IMR-90 (cell line): Measurements from ENCODE around the gene MYH6. TPM values are rescaled to one million over a fixed set of nuclear protein-coding genes. Genes with fewer than 3 reads are reported as not detected.

Experiments used
- ATAC-seq: fragments of 200-7000 bp; cut with Tn5 transposase; 2 replicates; pipeline ENCODE4 v1.9.1; 2020; ENCODE audit warnings: low read depth, mild to moderate bottlenecking, moderate library complexity
- BruUV-seq: library from RNA; stranded (reverse); fragments of 400-500 nt; replicated peaks from 2 replicates; lab custom pipeline; 2021; lab: Mats Ljungman, UMichigan
- CTCF ChIA-PET: fragments of 300-600 bp; formaldehyde crosslinking; extraction: SDS; loops from one replicate; lab custom pipeline; 2021; ENCODE audit warnings: antibody characterized with exemption; lab: Yijun Ruan, JAX
- POLR2A ChIA-PET: fragments of 300-600 bp; sonication (Branson Sonifier 250); formaldehyde crosslinking; loops from one replicate; lab custom pipeline; 2022; ENCODE audit warnings: antibody characterized with exemption; ENCODE audit not compliant: unreplicated experiment; lab: Charles Lee
- DNase-seq: peaks from one replicate; pipeline ENCODE4 v3.0.0; 2013
- H2AFZ ChIP-seq: replicated peaks from 2 replicates; pipeline ENCODE3; 2013; ENCODE audit warnings: low read length, mild to moderate bottlenecking; ENCODE audit not compliant: poor library complexity
- H2AK5ac ChIP-seq: 2 replicates; pipeline ENCODE4 v1.6.1; 2013; ENCODE audit warnings: low read depth, low read length, inconsistent platforms
- H2AK9ac ChIP-seq: replicated peaks from 2 replicates; pipeline ENCODE3; 2013; ENCODE audit warnings: mild to moderate bottlenecking, low read depth, low read length, moderate library complexity; ENCODE audit not compliant: poor library complexity
- H2BK120ac ChIP-seq: 2 replicates; pipeline ENCODE4 v1.6.1; 2013; ENCODE audit warnings: low read depth, low read length, inconsistent platforms
- H2BK15ac ChIP-seq: 3 replicates; pipeline ENCODE4 v1.6.1; 2013; ENCODE audit warnings: low read depth, low read length, inconsistent platforms
- H2BK20ac ChIP-seq: 2 replicates; pipeline ENCODE4 v1.6.1; 2013; ENCODE audit warnings: low read depth, mild to moderate bottlenecking, inconsistent platforms, low read length, moderate library complexity
- H2BK5ac ChIP-seq: 2 replicates; pipeline ENCODE4 v1.6.1; 2013; ENCODE audit warnings: mild to moderate bottlenecking, low read depth, low read length, inconsistent platforms; ENCODE audit not compliant: poor library complexity, severe bottlenecking
- H3K14ac ChIP-seq: replicated peaks from 2 replicates; pipeline ENCODE4 v1.6.1; 2013; ENCODE audit warnings: low read depth, low read length, inconsistent platforms
- H3K18ac ChIP-seq: 2 replicates; pipeline ENCODE4 v1.6.1; 2013; ENCODE audit warnings: low read depth, low read length, control low read depth
- H3K23ac ChIP-seq: 2 replicates; pipeline ENCODE4 v1.6.1; 2013; ENCODE audit warnings: low read depth, low read length, inconsistent platforms
- H3K27ac ChIP-seq: 2 replicates; pipeline ENCODE4 v1.5.1; 2013; ENCODE audit warnings: mild to moderate bottlenecking, control low read depth, low read length; ENCODE audit not compliant: insufficient read depth
- H3K27me3 ChIP-seq: 2 replicates; pipeline ENCODE4 v1.6.1; 2013; ENCODE audit warnings: low read length; ENCODE audit not compliant: control insufficient read depth, insufficient read depth
- H3K36me3 ChIP-seq: 2 replicates; pipeline ENCODE4 v1.6.1; 2013; ENCODE audit warnings: low read length, mixed read lengths; ENCODE audit not compliant: control insufficient read depth, insufficient read depth
- H3K4ac ChIP-seq: 2 replicates; pipeline ENCODE4 v1.6.1; 2013; ENCODE audit warnings: low read depth, low read length, inconsistent platforms
- H3K4me1 ChIP-seq: 2 replicates; pipeline ENCODE4 v1.6.1; 2013; ENCODE audit warnings: low read length, mixed read lengths; ENCODE audit not compliant: control insufficient read depth, insufficient read depth
- H3K4me2 ChIP-seq: 2 replicates; pipeline ENCODE4 v1.6.1; 2013; ENCODE audit warnings: low read depth, mild to moderate bottlenecking, control low read depth, low read length, moderate library complexity
- H3K4me3 ChIP-seq: 2 replicates; pipeline ENCODE4 v1.5.1; 2013; ENCODE audit warnings: low read depth, mild to moderate bottlenecking, control low read depth, low read length, moderate library complexity; ENCODE audit not compliant: insufficient read depth
- H3K56ac ChIP-seq: 2 replicates; pipeline ENCODE4 v1.6.1; 2013; ENCODE audit warnings: low read length, inconsistent platforms; ENCODE audit not compliant: insufficient read depth; ENCODE audit errors: extremely low read depth
- H3K79me1 ChIP-seq, 2 experiments: 2 replicates each; pipeline ENCODE4 v1.6.1; 2013; ENCODE audit warnings: low read length in 2 of 2, inconsistent platforms in 1 of 2, low read depth in 1 of 2
- H3K9ac ChIP-seq: 2 replicates; pipeline ENCODE4 v1.6.1; 2013; ENCODE audit warnings: low read depth, low read length, control low read depth
- H3K9me1 ChIP-seq: 2 replicates; pipeline ENCODE4 v1.6.1; 2013; ENCODE audit warnings: low read length, inconsistent platforms; ENCODE audit not compliant: insufficient read depth
- H3K9me3 ChIP-seq: 2 replicates; pipeline ENCODE4 v1.6.1; 2013; ENCODE audit warnings: low read length; ENCODE audit not compliant: control insufficient read depth, insufficient read depth
- H4K20me1 ChIP-seq: 2 replicates; pipeline ENCODE4 v1.6.1; 2013; ENCODE audit warnings: low read length, inconsistent platforms; ENCODE audit not compliant: insufficient read depth
- H4K5ac ChIP-seq: 2 replicates; pipeline ENCODE4 v1.6.1; 2013; ENCODE audit warnings: mild to moderate bottlenecking, low read depth, low read length, control low read depth
- H4K8ac ChIP-seq, 2 experiments: 2 replicates each; pipeline ENCODE4 v1.6.1; 2013; ENCODE audit warnings: low read depth in 2 of 2, low read length in 2 of 2, control low read depth in 1 of 2, inconsistent platforms in 1 of 2
- H4K91ac ChIP-seq: 2 replicates; pipeline ENCODE4 v1.6.1; 2013; ENCODE audit warnings: low read depth, low read length, inconsistent platforms; ENCODE audit not compliant: insufficient read depth
- BHLHE40 ChIP-seq: fragments of 150-350 bp; IDR thresholded peaks from 2 replicates; pipeline ENCODE4 v1.6.1; 2016; ENCODE audit warnings: mild to moderate bottlenecking, low read depth, low read length
- CEBPB ChIP-seq: IDR thresholded peaks from 2 replicates; pipeline ENCODE4 v1.6.1; 2012; ENCODE audit warnings: low read depth, low read length, improper control_type of control experiment
- CHD1 ChIP-seq: IDR thresholded peaks from 2 replicates; pipeline ENCODE4 v1.6.1; 2012; ENCODE audit warnings: low read depth, low read length, improper control_type of control experiment
- FOS ChIP-seq: fragments of 150-350 bp; IDR thresholded peaks from 2 replicates; pipeline ENCODE4 v1.6.1; 2016; ENCODE audit warnings: low read depth, low read length
- MAFK ChIP-seq: IDR thresholded peaks from 2 replicates; pipeline ENCODE4 v1.6.1; 2012; ENCODE audit warnings: low read depth, low read length, improper control_type of control experiment
- MAZ ChIP-seq: IDR thresholded peaks from 2 replicates; pipeline ENCODE4 v1.6.1; 2012; ENCODE audit warnings: low read depth, mild to moderate bottlenecking, low read length, improper control_type of control experiment, moderate library complexity, borderline replicate concordance
- MXI1 ChIP-seq: IDR thresholded peaks from 2 replicates; pipeline ENCODE4 v1.6.1; 2012; ENCODE audit warnings: low read depth, mild to moderate bottlenecking, low read length, moderate library complexity, borderline replicate concordance
- NFE2L2 ChIP-seq: fragments of 150-350 bp; IDR thresholded peaks from 2 replicates; pipeline ENCODE4 v1.6.1; 2016; ENCODE audit warnings: low read depth, mild to moderate bottlenecking, low read length
- POLR2A ChIP-seq: IDR thresholded peaks from 2 replicates; pipeline ENCODE4 v1.6.1; 2012; ENCODE audit warnings: mild to moderate bottlenecking, low read depth, low read length
- RAD21 ChIP-seq: IDR thresholded peaks from 2 replicates; pipeline ENCODE4 v1.6.1; 2012; ENCODE audit warnings: low read length, improper control_type of control experiment
- RCOR1 ChIP-seq: IDR thresholded peaks from 2 replicates; pipeline ENCODE4 v1.6.1; 2012; ENCODE audit warnings: mild to moderate bottlenecking, low read length, improper control_type of control experiment; ENCODE audit not compliant: insufficient replicate concordance
- RFX5 ChIP-seq: IDR thresholded peaks from 2 replicates; pipeline ENCODE4 v1.8.0; 2012; ENCODE audit warnings: low read depth, mild to moderate bottlenecking, low read length, moderate library complexity
- SMC3 ChIP-seq: fragments of 150-350 bp; IDR thresholded peaks from 2 replicates; pipeline ENCODE4 v1.6.1; 2016; ENCODE audit warnings: low read depth, mild to moderate bottlenecking, antibody characterized with exemption, low read length, moderate library complexity
- WGBS, 2 experiments: methylation state at CpG; one replicate each; pipeline versions ENCODE4 v1.1.5 to v1.1.7; 2013; ENCODE audit warnings: missing lambda C conversion rate in 2 of 2; ENCODE audit not compliant: insufficient read length in 1 of 2; ENCODE audit errors: extremely low coverage in 2 of 2; 5-methylcytosine and 5-hydroxymethylcytosine counted together
- dilution Hi-C: fragments of 300-500 bp; cut with HindIII; formaldehyde crosslinking; loops from one replicate; pipeline ENCODE4 v1.14.3; 2018; ENCODE audit warnings: low sequenced_read_pairs; ENCODE audit not compliant: unreplicated experiment
- in situ Hi-C: fragments of 300-500 bp; cut with MboI; formaldehyde crosslinking; loops from 3 replicates; pipeline ENCODE4 v1.14.3; 2019; ENCODE audit warnings: low sequenced_read_pairs, inconsistent platforms, mixed read lengths
- intact Hi-C: fragments of 100-400 bp; cut with micrococcal nuclease; formaldehyde crosslinking; loops from 2 replicates; pipeline ENCODE4 v1.10.0; 2022
- polyA plus RNA-seq, 3 experiments: library from polyadenylated mRNA; depleted of rRNA; stranded (reverse); fragments of >200 nt; gene quantifications; 2 replicates each; pipeline ENCODE4 v1.2.3, GENCODE V29; 2012; ENCODE audit warnings: low replicate concordance in 1 of 3
- total RNA-seq: library from RNA; depleted of rRNA; stranded (reverse); fragments of >200 nt; gene quantifications from 2 replicates; pipeline ENCODE4 v1.2.3, GENCODE V29; 2012
- TF ChIP-seq, protein P1 (sequence below): conservative IDR thresholded peaks from 2 replicates; pipeline ENCODE4 v1.5.1; 2012; ENCODE audit warnings: mild to moderate bottlenecking, low read depth, low read length, improper control_type of control experiment
- TF ChIP-seq, protein P2 (sequence below): fragments of 150-350 bp; IDR thresholded peaks from 2 replicates; pipeline ENCODE4 v1.6.1; 2017; ENCODE audit warnings: mild to moderate bottlenecking, antibody characterized with exemption, low read length, low read depth
- TF ChIP-seq, protein P3 (sequence below): fragments of 150-350 bp; IDR thresholded peaks from 2 replicates; pipeline ENCODE4 v1.6.1; 2016; ENCODE audit warnings: low read depth, mild to moderate bottlenecking, low read length, moderate library complexity, borderline replicate concordance

MYH6 gene
- total and polyA plus RNA-seq, 2 of the 4 experiments (the other 2 are of a cell fraction): not detected

DNA sequence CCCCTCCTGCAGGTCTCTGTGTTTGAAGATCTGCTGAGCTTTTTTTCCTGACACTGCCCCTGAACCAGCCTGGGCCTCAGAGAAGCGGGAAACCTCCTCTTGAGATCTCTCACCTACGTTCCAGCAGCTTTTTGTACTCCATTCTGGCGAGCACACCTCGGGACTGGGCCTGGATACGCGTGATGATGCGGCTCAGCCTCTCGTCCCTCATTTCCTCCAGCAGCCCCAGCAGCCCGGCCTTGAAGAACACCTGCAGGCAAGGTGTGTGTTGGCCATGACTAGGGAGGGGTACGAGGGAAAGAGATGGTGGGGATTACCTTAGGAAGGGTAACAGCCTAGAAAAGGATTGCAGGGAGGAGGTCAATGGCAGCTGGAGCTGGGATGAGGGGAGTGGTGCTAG lies 17.1 kb upstream of the MYH6 start:
- H3K23ac ChIP-seq: no peak overlapping the region
- H3K18ac ChIP-seq: no peak overlapping the region
- no peaks in the 10 kb centered on the region for H3K36me3 ChIP-seq
- no peak overlapping the region for H2AFZ ChIP-seq
- no peak overlapping the region for H2BK120ac ChIP-seq
- H3K4me3 ChIP-seq: no peak overlapping the region
- H2AK5ac ChIP-seq: no peak overlapping the region
- no peak overlapping the region for H4K8ac ChIP-seq
- H4K5ac ChIP-seq: no peak overlapping the region
- no peak overlapping the region for H2BK20ac ChIP-seq
- no peaks in the 10 kb centered on the region for H3K9me1 ChIP-seq
- TF ChIP-seq, protein P1, sequence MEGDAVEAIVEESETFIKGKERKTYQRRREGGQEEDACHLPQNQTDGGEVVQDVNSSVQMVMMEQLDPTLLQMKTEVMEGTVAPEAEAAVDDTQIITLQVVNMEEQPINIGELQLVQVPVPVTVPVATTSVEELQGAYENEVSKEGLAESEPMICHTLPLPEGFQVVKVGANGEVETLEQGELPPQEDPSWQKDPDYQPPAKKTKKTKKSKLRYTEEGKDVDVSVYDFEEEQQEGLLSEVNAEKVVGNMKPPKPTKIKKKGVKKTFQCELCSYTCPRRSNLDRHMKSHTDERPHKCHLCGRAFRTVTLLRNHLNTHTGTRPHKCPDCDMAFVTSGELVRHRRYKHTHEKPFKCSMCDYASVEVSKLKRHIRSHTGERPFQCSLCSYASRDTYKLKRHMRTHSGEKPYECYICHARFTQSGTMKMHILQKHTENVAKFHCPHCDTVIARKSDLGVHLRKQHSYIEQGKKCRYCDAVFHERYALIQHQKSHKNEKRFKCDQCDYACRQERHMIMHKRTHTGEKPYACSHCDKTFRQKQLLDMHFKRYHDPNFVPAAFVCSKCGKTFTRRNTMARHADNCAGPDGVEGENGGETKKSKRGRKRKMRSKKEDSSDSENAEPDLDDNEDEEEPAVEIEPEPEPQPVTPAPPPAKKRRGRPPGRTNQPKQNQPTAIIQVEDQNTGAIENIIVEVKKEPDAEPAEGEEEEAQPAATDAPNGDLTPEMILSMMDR: no peak
- TF ChIP-seq MAFK (no peak), POLR2A (no peak), SMC3 (no peak), MAZ (no peak), CEBPB (no peak), CHD1 (no peak), RFX5 (no peak), RAD21 (no peak), RCOR1 (no peak), NFE2L2 (no peak), BHLHE40 (no peak), MXI1 (no peak), FOS (no peak)
- TF ChIP-seq, protein P2, sequence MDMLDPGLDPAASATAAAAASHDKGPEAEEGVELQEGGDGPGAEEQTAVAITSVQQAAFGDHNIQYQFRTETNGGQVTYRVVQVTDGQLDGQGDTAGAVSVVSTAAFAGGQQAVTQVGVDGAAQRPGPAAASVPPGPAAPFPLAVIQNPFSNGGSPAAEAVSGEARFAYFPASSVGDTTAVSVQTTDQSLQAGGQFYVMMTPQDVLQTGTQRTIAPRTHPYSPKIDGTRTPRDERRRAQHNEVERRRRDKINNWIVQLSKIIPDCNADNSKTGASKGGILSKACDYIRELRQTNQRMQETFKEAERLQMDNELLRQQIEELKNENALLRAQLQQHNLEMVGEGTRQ: no peak
- TF ChIP-seq, protein P3, sequence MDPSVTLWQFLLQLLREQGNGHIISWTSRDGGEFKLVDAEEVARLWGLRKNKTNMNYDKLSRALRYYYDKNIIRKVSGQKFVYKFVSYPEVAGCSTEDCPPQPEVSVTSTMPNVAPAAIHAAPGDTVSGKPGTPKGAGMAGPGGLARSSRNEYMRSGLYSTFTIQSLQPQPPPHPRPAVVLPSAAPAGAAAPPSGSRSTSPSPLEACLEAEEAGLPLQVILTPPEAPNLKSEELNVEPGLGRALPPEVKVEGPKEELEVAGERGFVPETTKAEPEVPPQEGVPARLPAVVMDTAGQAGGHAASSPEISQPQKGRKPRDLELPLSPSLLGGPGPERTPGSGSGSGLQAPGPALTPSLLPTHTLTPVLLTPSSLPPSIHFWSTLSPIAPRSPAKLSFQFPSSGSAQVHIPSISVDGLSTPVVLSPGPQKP: no peak
- H3K4me1 ChIP-seq: no peaks in the 10 kb centered on the region
- ChIA-PET CTCF (no interaction called here), POLR2A (no interaction called here)
- no peak overlapping the region for H4K91ac ChIP-seq
- whole genome bisulfite sequencing, 2 experiments: no CpG with 5 or more reads among the region's 10 CpGs
- ATAC-seq: no peak
- H2BK15ac ChIP-seq: no peak overlapping the region
- no peaks in the 10 kb centered on the region for H4K20me1 ChIP-seq
- intact Hi-C loops (no loop called here), dilution Hi-C loops (no loop called here), in situ Hi-C loops (no loop called here)
- H3K27ac ChIP-seq: no peak overlapping the region
- no peak overlapping the region for H3K14ac ChIP-seq
- no TSS peak for BruUV-seq
- DNase-seq: no peak
- H2AK9ac ChIP-seq: no peak overlapping the region
- no peaks in the 10 kb centered on the region for H3K79me1 ChIP-seq
- no peak overlapping the region for H3K56ac ChIP-seq
- H3K9me3 ChIP-seq: no peaks in the 10 kb centered on the region
- no peak overlapping the region for H2BK5ac ChIP-seq
- H3K4me2 ChIP-seq: no peak overlapping the region
- H3K9ac ChIP-seq: no peak overlapping the region
- H3K4ac ChIP-seq: no peak overlapping the region
- H3K27me3 ChIP-seq: peaks cover 10% of the 10 kb centered on the region; the same call in 1 of the 2 replicates
